Heart right ventricle (tissue), 16 donors: ENCODE measurements around the gene HCFC1R1. TPM values are rescaled to one million over a fixed set of nuclear protein-coding genes. Genes with fewer than 3 reads are reported as not detected.
A peak's percentile ranks its signal among the peaks of the same experiment; 100 is the strongest.

ENCODE experiments used
- ATAC-seq, 8 donors: fragments of 200-7000 bp; cut with Tn5 transposase; one replicate each; pipeline ENCODE4 v1.9.1; 2020; ENCODE audit warnings: mild to moderate bottlenecking in 8 of 8, moderate library complexity in 8 of 8, moderate number of reproducible peaks in 1 of 8
- DNase-seq, 2 donors: peaks; one replicate each; pipeline ENCODE4 v3.0.0-alpha.2; 2020
- H3K27ac ChIP-seq, 10 donors: fragments of 200-600 bp; sonication (generic) in 2 of 10; one replicate each; pipeline versions ENCODE4 v1.5.0 to v1.8.0; 2020 to 2022; ENCODE audit warnings: mild to moderate bottlenecking in 3 of 10
- H3K27me3 ChIP-seq, 7 donors: fragments of 200-600 bp; one replicate each; pipeline ENCODE4 v1.8.0; 2021 to 2022; ENCODE audit warnings: mild to moderate bottlenecking in 2 of 7
- H3K36me3 ChIP-seq, 9 donors: fragments of 200-600 bp; sonication (generic) in 1 of 9; one replicate each; pipeline versions ENCODE4 v1.5.0 to v1.8.0; 2020 to 2022; ENCODE audit warnings: mild to moderate bottlenecking in 2 of 9
- H3K4me1 ChIP-seq, 9 donors: fragments of 200-600 bp; sonication (generic) in 1 of 9; one replicate each; pipeline versions ENCODE4 v1.5.0 to v1.8.0; 2020 to 2022; ENCODE audit warnings: mild to moderate bottlenecking in 4 of 9
- H3K4me3 ChIP-seq, 10 donors: fragments of 200-600 bp; sonication (generic) in 2 of 10; one replicate each; pipeline versions ENCODE4 v1.5.0 to v1.8.0; 2020 to 2022; ENCODE audit warnings: mild to moderate bottlenecking in 7 of 10, moderate library complexity in 2 of 10
- H3K9me3 ChIP-seq, 11 donors: fragments of 200-600 bp in 10 of 11; sonication (generic) in 2 of 11; one replicate each; pipeline versions ENCODE4 v1.5.0 to v1.8.0; 2013 to 2022; ENCODE audit warnings: mild to moderate bottlenecking in 2 of 11, control low read depth in 1 of 11, moderate library complexity in 1 of 11
- CTCF ChIP-seq, 9 donors: fragments of 200-600 bp; sonication (generic) in 2 of 9; IDR thresholded peaks; one replicate each; pipeline versions ENCODE4 v1.5.0 to v1.8.0; 2021 to 2022; ENCODE audit warnings: antibody characterized with exemption in 9 of 9, mild to moderate bottlenecking in 5 of 9, moderate library complexity in 1 of 9
- WGBS, 2 donors: extraction: QIAGEN DNeasy Blood & Tissue Kit; methylation state at CpG; one replicate each; pipeline ENCODE4 v1.1.7; 2013; ENCODE audit warnings: inconsistent platforms in 1 of 2; 5-methylcytosine and 5-hydroxymethylcytosine counted together
- intact Hi-C, 10 donors: fragments of 100-400 bp; cut with DNase I; formaldehyde crosslinking; loops; one replicate each; pipeline versions ENCODE4 v1.11.1 to v1.14.2; 2022
- polyA plus RNA-seq, 2 donors: library from polyadenylated mRNA; stranded (reverse); fragments of 200-250 nt; gene quantifications; one replicate each; pipeline ENCODE4 v1.2.3, GENCODE V29; 2013
- total RNA-seq, 10 donors: library from RNA; stranded (reverse); fragmentation: NEBNext Ultra II Directional in 3 of 10; extraction: Animal tissue kit (Norgen Biotek cat#: 25700) in 3 of 10; gene quantifications; one replicate each; pipeline versions ENCODE4 v1.2.1 to v1.2.4, GENCODE V29; 2021 to 2023
- donor health status: Arrhythmogenic right ventricular cardiomyopathy.
- donor health status: ischemic (EF 13 %, LVEDD 7.1; RV severe dilation, severe dysfunction).
- donor health status: healthy with polysubstance abuse.
- donor health status: DM: no; HTN: yes; CAD: no.
- donor health status: DM: no; HTN: no; CAD: no.
- donor health status: ischemic (EF 25% LVEDD 6.9; RV normal size, moderate dysfunction).
- donor health status: ischemic (EF 25% LVEDD 5.7; RV mildly dilated, moderate dysfunction).
- donor health status: healthy.
- donor health status: DM: yes; HTN: yes; CAD: no.
- donor health status: Ischemic cardiomyopathy.
- donor health status: ischemic (EF 35%, LVEDD 5.7; RV mildly dilated, moderate dysfunction).
- donor health status: nonischemic (EF 11% LVEDD 7.7; RV severe dilation, severe dysfunction).
- donor health status: DM: yes; HTN: yes; CAD: no.
- donor health status: PGD.
- donor health status: ischemic (EF 29% LVEDD 5.4; RV normal size, mild dysfunction).
- donor health status: nonischemic (EF 23%, LVEDD 6.1; RV moderate dilation, normal function).

The HCFC1R1 gene
- total and polyA plus RNA-seq, 12 donors = 41.8 to 370 (median 57.2) TPM

- Histone ChIP-seq H3K4me3 (peak overlapping the region; percentile 1 to 71 (median 62)), H3K9me3 (no peaks in the 10 kb centered on the region), H3K27ac (peak overlapping the region; percentile 81 to 94 (median 88)), H3K36me3 (peaks cover 0 to 26% (median 0%) of the 10 kb centered on the region in 9 donors), H3K27me3 (no peaks in the 10 kb centered on the region), H3K4me1 (peaks cover 3 to 45% (median 14%) of the 10 kb centered on the region in 9 donors)
- ATAC-seq = peak in 7 of 8 donors; percentile 11 to 45 (median 36)
- intact Hi-C loops = loop anchor here in 2 of 10 donors (2.0 to 5.0 kb wide), 2 partner anchors 21 to 36 kb away; no protein-coding TSS in a partner anchor
- WGBS, 2 donors = 48 to 59% methylated on average over 26 of the region's 26 CpGs
- TF ChIP-seq CTCF (IDR thresholded peaks at IDR 0.05) = no peak
- DNase-seq = no peak
These were observed 42.1 kb upstream of the HCFC1R1 start for GRCh38 chr16:3065742-3066439.

GRCh38 chr16:3065069-3065741 lies 41.5 kb upstream of the HCFC1R1 start, which contains the start of gene IL32:
TSS of gene IL32 (plus strand) at chr16:3065640. CDS start at chr16:3065812, 172 bp downstream.
- peak; percentile 54 to 88 for DNase-seq
- no peak for TF ChIP-seq CTCF (IDR thresholded peaks at IDR 0.05)
- WGBS, 2 donors = 32 to 51% methylated on average over 13 of the region's 13 CpGs
- intact Hi-C loops = loop anchor here in 2 of 10 donors (2.0 to 5.0 kb wide), 2 partner anchors 22 to 37 kb away; no protein-coding TSS in a partner anchor
- no peaks in the 10 kb centered on the region for H3K27me3 ChIP-seq
- peaks cover 0 to 26% (median 0%) of the 10 kb centered on the region in 9 donors for H3K36me3 ChIP-seq
- peak within 1 kb of the TSS; percentile 1 to 71 (median 62) for H3K4me3 ChIP-seq
- ATAC-seq = peak; percentile 70 to 94 (median 91)
- peak within 1 kb of the TSS; percentile 81 to 94 (median 88) for H3K27ac ChIP-seq
- H3K9me3 ChIP-seq = no peaks in the 10 kb centered on the region
- peaks cover 3 to 52% (median 14%) of the 10 kb centered on the region in 9 donors for H3K4me1 ChIP-seq

GRCh38 chr16:3063625-3064386 lies 40.1 kb upstream of the HCFC1R1 start:
- Histone ChIP-seq H3K36me3 (peaks cover 0 to 16% (median 0%) of the 10 kb centered on the region in 9 donors), H3K4me1 (peaks cover 6 to 61% (median 22%) of the 10 kb centered on the region in 9 donors), H3K27ac (peak overlapping the region in 7 of 10 donors; percentile 82 to 94 (median 90)), H3K9me3 (no peaks in the 10 kb centered on the region), H3K4me3 (no peak overlapping the region), H3K27me3 (no peaks in the 10 kb centered on the region)
- DNase-seq (no peak), ATAC-seq (no peak)
- intact Hi-C loops = loop anchor here in 5 of 10 donors (2.0 to 5.0 kb wide), 5 partner anchors 23 to 68 kb away; partner anchors contain the start of gene ZSCAN10 (in 2 of the 5)
- TF ChIP-seq CTCF (IDR thresholded peaks at IDR 0.05) = no peak
- WGBS, 2 donors = 89 to 91% methylated on average over 8 of the region's 8 CpGs
